ENCODE data around the gene C17orf114.
"Not testable (repeated sequence)": the region's sequence is repeated elsewhere in the genome, so short reads cannot be mapped to it uniquely, and the experiment has no call there.

The C17orf114 gene

GRCh38 chr17:4802228-4802627 lies at the start of gene C17orf114:
Gene C17orf114, minus strand, starts transcription at chr17:4802328.
- no peak for DNase-seq (ENCODE audit: low read depth in 2 of 2, low spot score in 1 of 2)

GRCh38 chr17:4851084-4851483 lies 49.0 kb upstream of the C17orf114 start:
- no peak for DNase-seq (ENCODE audit: low read depth in 2 of 2, low spot score in 1 of 2)

GRCh38 chr17:4850246-4850645 lies 48.1 kb upstream of the C17orf114 start:
- DNase-seq (ENCODE audit: low read depth in 2 of 2, low spot score in 1 of 2) = no peak

DNA sequence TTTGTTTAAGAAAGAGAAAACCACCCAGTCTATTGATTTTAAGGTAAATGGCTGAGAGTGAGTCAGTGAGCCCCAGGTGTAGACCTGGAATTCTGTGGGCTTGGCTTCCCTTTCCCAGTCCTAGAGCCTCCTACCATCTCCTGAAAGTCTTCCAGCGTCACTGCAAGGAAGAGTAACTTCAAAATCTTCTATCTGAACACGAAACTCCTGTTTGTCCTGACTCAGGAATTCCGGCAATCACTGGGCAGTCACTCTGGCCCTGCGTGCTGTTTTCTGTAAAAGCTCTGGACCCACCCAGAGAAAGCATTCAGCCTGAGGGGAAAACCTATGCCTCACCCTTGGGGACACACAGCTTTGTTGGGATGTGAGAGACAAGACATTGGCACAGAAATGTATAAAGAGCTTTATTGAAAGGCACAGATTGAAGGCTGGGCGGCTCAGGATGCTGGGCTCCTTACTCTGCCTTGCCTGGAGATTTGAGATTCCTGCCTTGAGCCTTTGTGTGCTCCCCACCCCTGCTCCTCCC lies 46.9 kb upstream of the C17orf114 start:
- no peak for DNase-seq (ENCODE audit: low read depth in 2 of 2, low spot score in 1 of 2)

- DNase-seq (ENCODE audit: low read depth in 2 of 2, low spot score in 1 of 2) = no peak
Measured at GRCh38 chr17:4846635-4847390, 44.7 kb upstream of the C17orf114 start.

DNA sequence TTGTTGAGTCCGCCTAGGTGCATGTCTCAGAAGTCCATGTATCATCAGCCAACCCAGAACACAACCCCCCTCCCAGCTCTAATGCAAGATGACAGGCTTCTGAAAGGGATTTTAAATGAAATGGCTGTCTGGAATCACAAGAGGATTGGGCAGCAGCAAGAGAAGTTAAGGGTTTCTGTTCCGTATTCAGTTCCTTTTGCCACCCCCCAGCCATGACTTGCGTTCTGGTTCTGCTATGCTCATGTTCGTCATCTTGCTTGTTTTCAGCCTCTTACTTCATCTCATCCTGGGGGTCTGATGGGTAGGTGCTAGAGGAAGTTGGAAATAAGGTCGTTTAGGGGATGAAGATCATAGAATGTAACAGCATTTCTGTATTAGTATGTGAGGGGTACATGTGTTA lies 43.0 kb upstream of the C17orf114 start:
- no peak for DNase-seq (ENCODE audit: low read depth in 2 of 2, low spot score in 1 of 2)

DNA sequence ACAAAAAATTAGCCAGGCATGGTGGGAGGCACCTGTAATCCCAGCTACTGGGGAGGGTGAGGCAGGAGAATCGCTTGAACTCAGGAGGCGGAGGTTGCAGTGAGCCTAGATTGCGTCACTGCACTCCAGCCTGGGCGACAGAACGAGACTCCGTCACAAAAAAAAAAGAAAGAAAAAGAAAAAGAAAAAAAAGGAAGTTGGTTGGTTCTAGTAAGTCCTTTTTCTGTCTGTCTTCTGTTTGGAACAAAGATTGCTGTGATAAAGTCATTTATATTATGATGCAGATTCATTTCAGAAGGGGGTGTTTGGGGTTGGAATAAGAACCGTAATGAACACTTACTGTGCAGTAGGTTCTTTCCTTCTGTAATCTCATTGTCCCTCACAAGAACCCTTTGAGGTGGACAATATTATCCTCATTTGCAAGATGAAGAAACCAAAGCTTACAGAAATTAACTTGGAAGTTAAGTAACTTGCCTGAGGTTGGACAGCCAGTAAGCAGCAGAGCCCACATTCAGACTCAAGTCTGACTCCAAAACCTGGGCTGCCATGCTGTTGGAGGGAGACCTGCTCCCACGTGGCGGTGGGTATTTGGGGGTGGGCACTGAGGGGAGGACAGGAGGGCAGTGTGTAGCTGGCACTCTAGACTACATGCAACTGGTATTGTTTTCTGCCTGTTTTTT lies 41.3 kb upstream of the C17orf114 start:
- DNase-seq (ENCODE audit: low read depth in 2 of 2, low spot score in 1 of 2) = no peak

GRCh38 chr17:4842376-4842775 lies 40.2 kb upstream of the C17orf114 start:
- no peak for DNase-seq (ENCODE audit: low read depth in 2 of 2, low spot score in 1 of 2)

- no peak for DNase-seq (ENCODE audit: low read depth in 2 of 2, low spot score in 1 of 2)
Measured at GRCh38 chr17:4840893-4841242, 38.7 kb upstream of the C17orf114 start.

DNA sequence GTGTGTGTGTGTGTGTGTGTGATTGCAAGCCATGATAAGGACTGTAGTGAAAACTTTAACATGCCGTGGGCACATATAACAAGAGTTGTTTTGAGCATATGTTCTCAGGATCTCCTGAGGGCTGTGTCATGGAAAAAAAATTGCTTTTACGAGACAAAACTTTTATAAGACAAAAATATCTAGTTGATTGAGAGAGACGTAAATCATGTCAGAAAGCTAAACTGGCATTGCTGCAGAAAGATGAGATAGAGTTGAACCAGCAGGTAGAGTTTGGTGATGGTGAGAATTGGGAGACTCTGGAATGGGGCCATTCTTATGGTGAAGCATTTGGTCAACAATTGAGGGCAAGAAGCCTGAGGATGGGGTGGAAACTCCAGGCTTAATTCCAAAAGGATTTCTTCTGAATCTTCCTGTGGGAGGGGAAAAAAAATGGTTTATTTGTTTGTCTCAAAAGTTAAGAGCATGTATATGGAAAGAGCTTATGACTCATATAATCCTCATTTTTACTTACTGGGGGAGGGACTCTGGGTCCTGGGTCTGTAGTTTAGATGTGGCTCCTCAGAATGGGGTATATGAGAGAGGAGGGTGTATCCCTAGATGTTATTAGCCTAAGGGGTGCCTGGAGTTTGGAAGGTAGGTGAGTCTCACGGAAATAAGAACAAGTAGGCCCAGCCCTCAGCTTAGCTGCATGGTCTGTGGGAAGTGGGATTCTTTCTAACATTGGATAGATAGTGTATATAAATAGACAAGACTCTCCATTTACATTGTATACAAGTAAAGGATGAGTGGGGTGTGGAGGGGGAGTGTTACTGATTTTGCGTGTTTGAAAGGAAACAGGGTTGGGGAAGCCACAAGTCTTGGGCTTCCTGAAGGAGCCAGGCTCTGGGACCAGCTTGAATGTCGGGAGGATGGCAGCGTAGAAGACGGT lies 38.1 kb upstream of the C17orf114 start:
- no peak for DNase-seq (ENCODE audit: low read depth in 2 of 2, low spot score in 1 of 2)

GRCh38 chr17:4839221-4839620 lies 37.1 kb upstream of the C17orf114 start:
- no peak for DNase-seq (ENCODE audit: low read depth in 2 of 2, low spot score in 1 of 2)

DNA sequence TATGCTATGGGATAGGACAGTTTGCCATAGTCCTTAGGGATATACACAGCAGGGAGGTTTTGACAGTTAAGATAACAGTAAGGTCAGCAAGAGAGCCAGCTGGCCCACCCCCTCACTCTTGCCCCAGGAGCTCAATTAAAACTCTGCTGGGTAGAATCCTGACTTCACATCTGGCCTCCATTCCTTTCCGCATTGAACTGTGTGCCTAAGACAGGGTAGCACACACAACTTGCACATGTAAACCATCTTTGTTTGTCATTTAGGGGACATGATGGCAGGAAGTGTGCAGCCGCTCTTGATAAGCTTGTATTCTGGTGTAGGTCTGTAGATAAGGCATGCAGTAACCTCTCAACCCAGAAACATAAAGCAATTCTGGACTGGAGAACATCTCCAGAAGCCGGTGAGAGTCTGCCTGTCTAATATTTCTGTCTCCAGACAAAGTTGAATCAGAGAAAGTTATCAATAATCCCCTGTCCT lies 36.2 kb upstream of the C17orf114 start:
- DNase-seq (ENCODE audit: low read depth in 2 of 2, low spot score in 1 of 2) = no peak

GRCh38 chr17:4837471-4838308 lies 35.6 kb upstream of the C17orf114 start:
- DNase-seq (ENCODE audit: low read depth in 2 of 2, low spot score in 1 of 2) = no peak

- no peak for DNase-seq (ENCODE audit: low read depth in 2 of 2, low spot score in 1 of 2)
Measured at GRCh38 chr17:4836221-4836620, 34.1 kb upstream of the C17orf114 start.

DNA sequence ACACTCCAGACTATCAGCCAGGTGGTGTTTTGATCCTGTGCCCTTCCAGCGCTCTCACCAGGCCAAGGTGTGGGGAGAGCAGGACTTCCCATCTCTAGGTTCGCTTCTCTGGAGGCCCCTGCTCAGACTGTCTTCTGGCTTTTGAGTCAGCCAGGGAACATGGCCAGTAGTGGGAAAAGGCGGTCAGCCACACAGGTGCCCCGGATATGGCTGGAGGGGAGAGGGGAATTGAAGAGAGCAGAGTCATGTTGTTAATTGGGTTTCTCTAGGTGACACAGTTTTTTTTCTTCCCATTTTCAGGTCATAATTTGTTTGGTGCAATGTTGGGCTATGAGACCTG lies 32.5 kb upstream of the C17orf114 start:
- no peak for DNase-seq (ENCODE audit: low read depth in 2 of 2, low spot score in 1 of 2)

DNA sequence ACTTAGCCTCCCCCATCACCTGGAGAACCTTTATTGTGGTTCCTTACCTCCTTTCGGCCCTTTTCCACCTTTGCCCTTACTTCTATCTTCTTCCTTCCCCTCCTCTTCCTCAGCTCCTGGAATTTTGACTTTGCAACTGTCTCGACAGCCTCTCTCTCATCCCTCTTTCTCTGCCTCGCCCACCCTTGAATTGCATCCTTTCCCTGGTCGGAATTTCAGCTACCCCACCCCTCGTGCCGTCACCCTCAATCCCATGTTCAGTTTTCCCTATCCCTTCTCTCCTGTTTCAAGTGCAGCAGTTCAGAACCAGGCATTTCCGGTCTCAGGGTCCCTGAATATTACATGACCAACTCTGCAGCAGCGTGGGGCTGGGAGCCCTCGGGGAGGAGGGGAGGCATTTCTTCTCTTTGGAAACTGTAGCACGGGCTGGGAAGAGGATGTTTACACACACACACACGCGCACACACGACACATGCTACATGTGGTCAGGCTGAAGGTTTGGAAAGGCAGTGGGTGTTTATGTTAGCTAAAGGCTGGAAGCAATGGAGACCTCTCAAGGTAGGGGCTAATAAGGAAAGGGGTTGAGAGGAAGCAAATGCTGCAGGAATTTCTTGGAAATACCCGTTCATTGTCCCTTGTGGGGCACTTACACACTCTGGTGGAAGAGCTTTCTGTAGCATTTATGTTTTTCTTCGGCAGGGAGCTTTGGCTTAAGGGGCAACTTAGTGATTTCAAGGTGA lies 32.0 kb upstream of the C17orf114 start:
- no peak for DNase-seq (ENCODE audit: low read depth in 2 of 2, low spot score in 1 of 2)

DNA sequence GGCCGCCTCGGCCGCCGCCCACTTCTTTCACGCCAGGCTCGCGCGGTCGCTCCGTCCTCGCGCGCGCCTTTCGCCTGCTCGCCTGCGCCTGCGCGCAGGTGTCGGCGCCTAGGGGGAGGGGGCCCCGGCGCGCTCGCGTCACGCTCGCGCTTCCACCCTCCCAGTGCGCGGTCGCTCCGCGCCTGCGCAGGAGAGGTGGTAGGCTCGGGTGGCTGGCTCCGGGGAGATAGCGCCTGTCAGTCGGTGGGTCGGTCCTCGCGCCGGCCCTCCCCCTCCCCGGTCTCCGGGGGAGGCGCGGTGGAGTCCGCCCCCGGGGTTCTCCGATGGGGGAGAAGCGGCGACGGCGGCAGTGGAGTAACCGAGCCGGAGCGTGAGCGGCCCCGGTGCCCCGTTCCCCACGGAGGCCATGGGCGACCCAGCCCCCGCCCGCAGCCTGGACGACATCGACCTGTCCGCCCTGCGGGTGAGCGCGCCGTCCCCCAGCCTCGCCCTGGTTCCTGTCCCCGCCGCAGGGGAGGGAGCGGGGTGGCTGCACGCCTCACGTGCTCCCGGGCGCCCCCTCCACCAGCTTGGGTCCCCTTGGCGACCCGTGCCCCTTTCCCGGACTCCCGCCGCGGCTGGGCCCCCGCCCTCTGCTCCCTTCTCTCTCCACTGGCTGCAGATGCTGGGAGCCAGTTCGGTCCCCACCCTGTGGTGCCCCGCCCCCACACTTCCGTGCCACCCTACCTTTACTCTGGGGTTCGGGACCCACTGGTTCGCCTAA lies 31.2 kb upstream of the C17orf114 start, which contains the start of gene MINK1:
TSS of gene MINK1 (plus strand) at position 163 of the 763 bp plus-strand sequence. CDS start at position 407, 244 bp downstream.
- peak; percentile 65 to 82 for DNase-seq (ENCODE audit: low read depth in 2 of 2, low spot score in 1 of 2)

- DNase-seq (ENCODE audit: low read depth in 2 of 2, low spot score in 1 of 2) = not testable (repeated sequence)
Measured at GRCh38 chr17:4832829-4833177, 30.7 kb upstream of the C17orf114 start.

DNA sequence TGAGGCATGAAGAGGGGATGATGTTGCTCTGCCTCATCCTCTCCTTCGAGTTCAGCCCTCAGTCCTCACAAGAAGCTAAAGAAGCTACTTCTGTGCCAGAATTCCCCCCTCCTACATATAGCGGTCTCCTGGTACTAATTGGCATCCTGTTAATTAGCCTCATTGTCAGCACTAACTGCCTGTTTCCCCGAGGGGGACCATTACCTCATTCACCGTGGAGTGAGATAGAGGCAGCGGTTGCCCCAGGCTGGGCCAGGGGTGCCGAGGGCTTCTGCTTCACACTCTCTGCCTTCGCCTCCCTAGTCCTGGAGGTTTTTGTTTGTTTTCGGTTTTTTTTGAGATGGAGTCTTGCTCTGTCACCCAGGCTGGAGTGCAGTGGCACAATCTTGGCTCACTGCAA lies 25.3 kb upstream of the C17orf114 start:
- no peak for DNase-seq (ENCODE audit: low read depth in 2 of 2, low spot score in 1 of 2)
